VCaP (cell line): ENCODE data around the gene ICAM1.

Source experiments
- H3K27ac ChIP-seq: fragments of 450-650 bp; 2 replicates; pipeline ENCODE4 v1.5.1; 2017
- TF ChIP-seq, protein P1 (sequence below): fragments of 450-650 bp; conservative IDR thresholded peaks from 2 replicates; pipeline ENCODE4 v1.5.1; 2017; ENCODE audit warnings: mild to moderate bottlenecking, moderate library complexity

ICAM1 gene

GRCh38 chr19:10317857-10318462 lies 47.0 kb downstream of the ICAM1 start:
- TF ChIP-seq, protein P1, sequence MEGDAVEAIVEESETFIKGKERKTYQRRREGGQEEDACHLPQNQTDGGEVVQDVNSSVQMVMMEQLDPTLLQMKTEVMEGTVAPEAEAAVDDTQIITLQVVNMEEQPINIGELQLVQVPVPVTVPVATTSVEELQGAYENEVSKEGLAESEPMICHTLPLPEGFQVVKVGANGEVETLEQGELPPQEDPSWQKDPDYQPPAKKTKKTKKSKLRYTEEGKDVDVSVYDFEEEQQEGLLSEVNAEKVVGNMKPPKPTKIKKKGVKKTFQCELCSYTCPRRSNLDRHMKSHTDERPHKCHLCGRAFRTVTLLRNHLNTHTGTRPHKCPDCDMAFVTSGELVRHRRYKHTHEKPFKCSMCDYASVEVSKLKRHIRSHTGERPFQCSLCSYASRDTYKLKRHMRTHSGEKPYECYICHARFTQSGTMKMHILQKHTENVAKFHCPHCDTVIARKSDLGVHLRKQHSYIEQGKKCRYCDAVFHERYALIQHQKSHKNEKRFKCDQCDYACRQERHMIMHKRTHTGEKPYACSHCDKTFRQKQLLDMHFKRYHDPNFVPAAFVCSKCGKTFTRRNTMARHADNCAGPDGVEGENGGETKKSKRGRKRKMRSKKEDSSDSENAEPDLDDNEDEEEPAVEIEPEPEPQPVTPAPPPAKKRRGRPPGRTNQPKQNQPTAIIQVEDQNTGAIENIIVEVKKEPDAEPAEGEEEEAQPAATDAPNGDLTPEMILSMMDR, result no peak

DNA sequence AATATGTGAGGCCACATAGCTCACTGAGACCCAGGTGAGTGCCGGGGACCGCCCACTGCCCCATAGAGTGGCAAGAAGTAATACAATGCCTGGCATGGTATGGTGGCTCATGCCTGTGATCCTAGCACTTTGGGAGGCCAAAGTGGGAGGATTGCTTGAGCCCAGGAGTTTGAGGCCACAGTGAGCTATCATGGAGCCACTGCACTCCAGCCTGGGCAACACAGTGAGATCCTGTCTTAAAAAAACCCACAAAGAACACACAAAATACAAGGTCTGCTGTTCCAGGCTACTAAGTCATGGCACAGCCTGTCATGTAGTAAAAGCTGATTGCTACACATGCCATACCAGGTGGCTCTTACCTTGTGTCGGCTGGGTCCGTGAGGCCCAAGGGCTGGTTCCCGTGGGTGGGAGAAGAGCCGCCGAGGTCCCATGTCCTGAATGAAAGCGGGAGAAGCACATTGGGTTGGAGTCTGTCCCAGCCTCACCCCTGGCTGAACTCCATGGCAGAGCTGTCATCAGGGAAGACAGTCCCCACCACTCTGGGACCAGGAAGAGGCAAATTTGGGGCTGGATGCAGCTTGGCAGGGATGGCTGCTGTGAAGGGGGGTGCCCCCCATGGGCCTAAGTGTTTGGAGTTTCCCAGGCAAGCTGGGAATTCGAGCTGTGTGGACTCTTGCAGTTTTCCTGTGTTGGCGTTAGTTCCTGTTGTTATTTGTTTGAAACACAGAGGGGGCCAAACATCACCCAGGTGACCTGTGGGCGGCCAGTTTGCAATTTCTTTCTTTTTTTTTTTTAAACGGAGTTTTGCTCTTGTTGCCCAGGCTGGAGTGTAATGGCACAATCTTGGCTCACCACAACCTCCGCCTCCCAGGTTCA lies 48.1 kb downstream of the ICAM1 start:
- H3K27ac ChIP-seq, result no peak overlapping the region
- TF ChIP-seq, protein P1, result no peak

More at GRCh38 chr19:10317857-10318462, 47.0 kb downstream of the ICAM1 start:
- H3K27ac ChIP-seq, result no peak overlapping the region

DNA sequence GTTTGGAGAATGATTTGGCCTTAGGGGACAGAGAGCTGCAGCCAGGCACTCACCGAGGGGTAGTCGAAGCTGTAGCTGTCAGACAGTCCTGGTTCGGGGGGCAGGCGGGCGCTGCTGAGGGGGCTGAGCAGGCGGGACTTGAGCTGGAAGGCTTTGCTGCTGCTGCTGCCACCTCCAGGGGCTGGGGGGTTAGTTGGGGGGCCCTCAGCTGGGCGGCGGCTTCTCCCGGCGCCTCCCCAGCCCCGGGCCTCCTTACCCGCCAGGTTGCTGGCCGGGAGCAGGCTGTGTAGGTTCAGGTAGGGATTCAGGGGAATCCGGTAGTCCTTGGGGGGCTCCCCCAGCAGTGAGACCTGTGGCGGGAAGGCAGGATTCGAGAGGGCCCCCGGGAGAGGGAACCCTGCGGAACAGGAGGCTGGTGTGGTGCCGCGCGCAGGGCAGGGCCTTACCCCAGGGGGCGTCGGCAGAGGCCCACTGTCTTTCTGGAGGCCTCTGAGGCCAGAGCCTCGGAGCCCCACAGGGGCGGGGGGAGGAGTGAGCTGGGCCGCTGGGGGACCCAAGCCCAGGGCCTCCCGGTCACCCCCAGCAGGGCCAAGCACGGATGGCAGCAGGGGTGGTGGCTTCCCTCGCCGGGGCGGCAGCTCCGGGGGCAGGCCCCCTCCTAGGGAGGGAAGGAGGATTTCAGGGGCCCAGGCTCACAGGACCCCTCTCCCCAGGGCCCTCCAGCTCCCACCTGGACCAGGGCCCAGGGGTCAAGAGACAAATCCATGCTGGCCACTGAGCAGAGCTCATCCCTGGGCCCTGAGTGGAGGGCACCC lies 49.9 kb downstream of the ICAM1 start:
- TF ChIP-seq, protein P1, result no peak
- no peak overlapping the region for H3K27ac ChIP-seq

- TF ChIP-seq, protein P1, result no peak
- H3K27ac ChIP-seq, result no peak overlapping the region
These were observed 50.5 kb downstream of the ICAM1 start for GRCh38 chr19:10321417-10321797.

DNA sequence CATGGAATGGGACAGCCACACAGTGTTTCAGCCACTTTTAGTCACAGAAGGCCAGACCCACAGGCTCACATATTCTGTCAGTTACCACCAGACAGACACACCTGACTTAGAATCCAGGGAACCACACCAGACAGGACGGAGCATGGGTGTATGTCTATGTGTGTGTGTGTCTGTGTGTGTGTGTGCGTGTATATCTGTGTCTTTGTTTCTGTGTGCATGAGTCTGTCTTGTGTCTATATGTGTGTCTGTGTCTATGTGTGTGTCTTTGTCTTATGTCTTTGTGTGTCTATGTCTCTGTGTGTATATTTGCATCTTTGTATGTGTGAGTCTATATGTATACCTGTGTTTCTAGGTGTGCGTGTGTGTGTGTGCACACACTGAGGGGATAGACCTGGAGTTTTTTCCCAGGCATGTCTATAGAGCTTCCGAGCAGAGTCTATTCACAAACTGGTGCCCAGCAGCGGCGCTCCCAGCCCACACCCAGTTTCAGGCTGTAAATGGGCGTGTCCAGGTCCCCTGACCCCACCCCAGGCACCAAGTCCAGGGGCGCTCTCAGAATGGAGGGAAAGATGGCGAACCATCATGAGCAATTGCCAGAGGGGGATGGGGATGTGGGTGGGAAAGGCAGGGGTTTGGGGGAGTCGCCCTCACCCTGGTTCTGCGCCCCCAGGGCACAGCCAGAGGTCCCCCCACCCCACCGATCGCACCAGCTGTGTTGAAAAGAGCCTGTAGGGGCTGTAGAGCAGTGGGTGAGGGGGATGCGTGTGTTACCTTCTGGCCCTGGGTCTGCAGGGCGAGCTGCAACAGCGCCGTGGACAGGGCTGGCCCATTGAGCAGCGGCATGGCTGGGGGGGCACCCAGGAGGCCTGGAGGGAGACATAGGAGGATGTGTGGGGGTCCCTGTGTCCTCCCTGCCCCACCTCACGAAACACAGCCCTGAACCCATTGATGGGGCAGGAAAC lies 51.2 kb downstream of the ICAM1 start:
- TF ChIP-seq, protein P1, result no peak

DNA sequence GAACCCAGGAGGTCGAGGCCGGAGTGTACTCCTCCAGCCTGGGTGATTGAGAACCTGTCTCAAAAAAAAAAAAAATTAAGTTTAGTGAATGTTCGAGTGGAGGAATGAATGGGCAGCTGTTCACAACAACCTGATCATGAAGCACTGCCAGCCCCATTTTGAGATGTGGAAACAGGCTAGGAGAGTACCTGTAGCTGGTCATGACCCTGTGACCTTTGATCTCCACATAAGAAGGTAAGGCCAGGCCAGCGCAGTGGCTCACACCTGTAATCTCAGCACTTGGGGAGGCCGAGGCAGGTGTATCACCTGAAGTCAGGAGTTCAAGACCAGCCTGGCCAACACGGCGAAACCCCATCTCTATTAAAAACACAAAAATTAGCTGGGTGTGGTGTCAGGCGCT lies 54.8 kb downstream of the ICAM1 start:
- H3K27ac ChIP-seq, result no peak overlapping the region
- TF ChIP-seq, protein P1, result no peak

More for the DNA sequence above, 51.2 kb downstream of the ICAM1 start:
- no peak overlapping the region for H3K27ac ChIP-seq
